Measurements from ENCODE around the gene UXS1.

GRCh38 chr2:106089611-106090010 lies 104.5 kb downstream of the UXS1 start:
- TF ChIP-seq CTBP1 (IDR thresholded peaks at IDR 0.05; ENCODE audit: borderline replicate concordance) (no peak), BHLHE40 (IDR thresholded peaks at IDR 0.05; ENCODE audit: borderline replicate concordance) (no peak), NFRKB (IDR thresholded peaks at IDR 0.05) (no peak), ELF4 (IDR thresholded peaks at IDR 0.05) (no peak), FOXK2 (IDR thresholded peaks at IDR 0.05) (no peak), FOXA1 (IDR thresholded peaks at IDR 0.05) (no peak), ARNT (IDR thresholded peaks at IDR 0.05) (no peak), FOXM1 (IDR thresholded peaks at IDR 0.05; ENCODE audit: borderline replicate concordance) (no peak), SP1 (IDR thresholded peaks at IDR 0.05) (no peak), SUZ12 (IDR thresholded peaks at IDR 0.05) (no peak)
- TF ChIP-seq, protein P1, sequence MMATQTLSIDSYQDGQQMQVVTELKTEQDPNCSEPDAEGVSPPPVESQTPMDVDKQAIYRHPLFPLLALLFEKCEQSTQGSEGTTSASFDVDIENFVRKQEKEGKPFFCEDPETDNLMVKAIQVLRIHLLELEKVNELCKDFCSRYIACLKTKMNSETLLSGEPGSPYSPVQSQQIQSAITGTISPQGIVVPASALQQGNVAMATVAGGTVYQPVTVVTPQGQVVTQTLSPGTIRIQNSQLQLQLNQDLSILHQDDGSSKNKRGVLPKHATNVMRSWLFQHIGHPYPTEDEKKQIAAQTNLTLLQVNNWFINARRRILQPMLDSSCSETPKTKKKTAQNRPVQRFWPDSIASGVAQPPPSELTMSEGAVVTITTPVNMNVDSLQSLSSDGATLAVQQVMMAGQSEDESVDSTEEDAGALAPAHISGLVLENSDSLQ (IDR thresholded peaks at IDR 0.05), result no peak

Measured in HEK293T (cell line).